GM18508 (cell line): Measurements from ENCODE around the gene HOXA13.

Source experiments
- ATAC-seq: cut with Tn5 transposase; IDR thresholded peaks from one replicate; pipeline ENCODE4 v1.9.1; 2021; ENCODE audit warnings: moderate number of reproducible peaks; ENCODE audit not compliant: insufficient read depth, unreplicated experiment

HOXA13 gene

DNA sequence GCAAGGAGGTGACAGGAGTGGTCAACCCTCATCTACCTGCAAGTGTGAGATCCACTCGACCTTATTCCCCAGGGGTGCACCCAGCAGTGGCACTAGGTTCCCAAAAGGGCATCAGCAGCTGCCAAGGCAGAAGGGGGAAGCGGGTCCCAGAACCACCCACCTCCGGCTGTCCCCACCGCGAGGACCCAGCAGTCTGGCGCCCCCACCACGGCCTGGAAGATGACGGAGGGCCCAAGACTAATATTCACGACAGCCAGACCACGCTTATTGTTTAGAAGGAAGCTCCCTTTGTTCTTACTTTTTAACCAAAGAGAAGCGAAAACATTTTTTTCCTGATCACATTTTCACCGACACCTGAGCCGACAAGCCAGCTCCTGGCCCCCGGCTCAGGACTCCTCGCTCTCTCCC, 39.1 kb upstream of the HOXA13 start:
- no peak for ATAC-seq

DNA sequence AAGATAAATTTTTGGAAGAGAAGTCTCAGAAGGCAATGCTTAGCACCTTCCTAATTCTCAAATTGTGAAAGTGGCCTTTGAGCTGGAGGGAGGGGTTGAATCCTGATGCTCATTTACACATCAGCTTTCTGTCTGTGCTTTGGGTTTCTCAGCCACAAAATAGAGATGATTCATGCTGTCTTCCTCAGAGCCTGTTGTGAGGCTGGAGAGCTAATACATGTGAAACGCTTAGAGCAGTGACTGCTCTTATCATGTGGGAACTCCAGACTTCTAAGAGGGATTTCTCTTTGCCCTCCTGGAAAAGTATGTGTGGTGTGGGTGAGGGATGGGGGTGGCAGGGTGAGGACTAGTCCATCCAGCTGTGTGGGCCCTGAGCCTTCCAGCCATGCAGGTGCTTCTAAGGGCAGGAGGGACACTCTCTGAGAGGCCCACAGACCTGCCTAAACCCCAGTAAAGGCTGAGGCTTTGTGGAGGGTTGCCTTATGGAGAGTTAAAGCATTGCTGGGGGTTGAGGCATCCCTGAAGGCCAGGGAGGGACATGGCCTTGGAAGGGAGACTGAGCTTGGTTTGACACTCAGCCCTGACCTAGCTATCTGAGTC, 37.9 kb upstream of the HOXA13 start:
- no peak for ATAC-seq

DNA sequence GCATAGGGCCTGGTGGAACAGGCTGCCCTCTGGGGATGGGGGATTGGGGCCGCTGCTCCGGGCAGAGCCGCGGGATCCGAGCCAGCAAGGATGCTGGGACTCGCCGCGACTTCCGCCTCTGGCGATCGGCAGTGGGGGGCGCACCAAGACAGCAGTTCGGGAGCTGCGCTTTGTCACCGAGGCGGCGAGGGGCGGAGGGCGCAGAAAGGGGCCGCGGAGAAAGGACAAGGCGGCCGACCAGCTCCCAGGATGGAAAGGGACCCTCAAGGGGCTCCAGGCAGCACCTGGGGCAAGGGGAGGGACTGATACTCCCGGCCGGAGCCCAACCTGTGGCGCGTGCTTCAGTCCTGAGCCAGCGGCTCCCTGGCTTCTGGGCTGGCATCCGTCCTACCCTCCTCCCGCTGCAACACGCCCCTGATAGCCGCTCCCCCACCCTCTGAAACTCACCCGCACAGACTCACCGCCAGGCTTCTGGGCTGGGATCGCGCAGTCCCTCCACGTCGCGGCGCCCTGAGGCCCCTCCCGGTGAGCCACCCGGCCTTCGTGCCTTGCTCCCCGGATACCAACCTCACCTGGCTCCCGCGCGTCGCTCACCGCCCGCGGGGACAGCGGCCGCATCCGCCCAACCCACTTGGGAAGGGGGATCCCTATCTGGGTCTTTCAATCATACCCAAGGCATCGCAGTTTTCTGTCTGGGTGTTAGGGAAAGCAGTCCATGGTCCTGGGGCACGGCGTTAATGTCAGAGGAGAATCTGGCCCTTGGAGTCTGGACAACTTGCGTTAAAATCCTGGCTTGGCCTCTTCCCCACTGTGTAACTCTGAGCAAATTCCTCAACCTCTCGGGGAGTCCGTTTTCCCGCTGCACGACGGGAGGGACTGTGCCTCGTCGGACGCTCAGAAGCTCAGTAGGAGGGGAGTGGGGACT, 35.8 kb upstream of the HOXA13 start:
- ATAC-seq = no peak

- no peak for ATAC-seq
Observed at GRCh38 chr7:27229448-27229847, 29.6 kb upstream of the HOXA13 start.

DNA sequence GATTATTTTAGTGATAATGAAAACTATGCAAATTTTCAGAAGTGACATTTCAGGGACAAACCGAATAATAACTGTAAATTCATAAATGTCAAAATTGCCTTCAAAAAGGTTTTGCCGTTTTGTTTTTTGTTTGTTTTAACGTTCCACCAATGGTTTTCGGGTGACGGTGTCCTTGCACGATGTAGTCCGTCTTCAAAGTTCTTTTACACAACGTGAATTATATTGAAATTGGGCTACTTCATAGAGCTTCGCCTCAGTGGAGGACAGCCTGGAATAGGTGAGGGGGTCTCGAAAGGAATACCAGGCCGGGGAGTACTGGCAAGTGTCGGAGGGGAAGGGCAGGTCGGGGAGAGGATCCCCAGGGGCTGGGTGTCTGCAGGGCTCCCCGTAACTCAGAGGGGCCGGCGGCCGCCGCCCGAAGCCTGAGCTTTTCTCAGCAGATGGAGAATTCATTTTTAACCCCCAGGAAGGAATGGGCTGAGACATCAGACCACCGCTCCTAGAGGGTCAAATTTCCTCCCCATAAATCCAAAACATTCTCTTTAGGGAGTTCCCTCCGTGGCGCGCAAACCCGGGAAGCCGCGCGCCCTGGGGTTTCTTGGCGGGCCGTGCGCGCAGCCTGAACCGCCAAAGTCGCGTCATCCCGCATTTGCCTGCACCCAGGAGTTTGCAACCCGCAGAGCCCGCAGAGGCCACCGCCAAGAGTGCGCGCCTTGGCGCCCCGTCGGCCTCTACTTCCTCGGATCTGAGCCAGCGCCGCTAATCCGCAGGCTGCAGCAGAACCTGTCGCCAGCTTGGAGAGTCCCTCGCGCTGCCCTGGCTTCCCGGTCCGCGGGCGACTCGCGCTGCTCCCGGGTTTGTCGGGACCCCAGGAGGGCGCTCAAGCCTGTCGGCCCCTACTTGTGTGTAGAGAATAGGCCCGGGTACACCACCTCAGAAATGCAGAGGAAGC, 25.4 kb upstream of the HOXA13 start:
- no peak for ATAC-seq

DNA sequence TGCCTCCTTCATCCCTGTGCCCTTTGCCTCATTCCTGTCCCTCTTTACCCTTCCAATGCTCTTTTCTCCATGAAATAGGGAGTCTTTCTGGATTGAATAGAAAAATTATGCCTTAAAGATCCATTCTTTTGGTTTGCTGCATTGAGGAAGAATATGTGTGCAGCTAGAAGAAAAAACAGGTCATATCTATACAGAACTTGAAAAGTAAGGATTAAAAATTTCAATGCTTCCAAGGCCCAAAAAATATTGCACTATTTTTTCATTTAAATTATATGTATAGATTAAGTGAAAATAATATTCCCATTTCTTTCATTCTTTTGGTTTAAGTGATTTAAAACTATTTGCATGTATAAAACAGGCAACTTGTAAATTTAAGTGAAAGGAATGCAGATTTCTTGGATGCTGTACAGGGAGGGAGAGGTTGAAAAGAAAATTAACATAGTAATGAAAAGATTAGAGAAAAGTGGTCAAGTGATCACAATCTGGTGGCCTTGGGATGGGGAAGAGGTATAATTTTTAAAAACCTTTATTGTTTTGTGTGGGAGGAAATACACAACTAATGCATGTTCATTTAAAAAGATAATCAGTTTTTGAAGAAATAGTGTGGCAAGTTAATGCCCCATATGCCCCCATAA, 24.2 kb upstream of the HOXA13 start:
- no peak for ATAC-seq

DNA sequence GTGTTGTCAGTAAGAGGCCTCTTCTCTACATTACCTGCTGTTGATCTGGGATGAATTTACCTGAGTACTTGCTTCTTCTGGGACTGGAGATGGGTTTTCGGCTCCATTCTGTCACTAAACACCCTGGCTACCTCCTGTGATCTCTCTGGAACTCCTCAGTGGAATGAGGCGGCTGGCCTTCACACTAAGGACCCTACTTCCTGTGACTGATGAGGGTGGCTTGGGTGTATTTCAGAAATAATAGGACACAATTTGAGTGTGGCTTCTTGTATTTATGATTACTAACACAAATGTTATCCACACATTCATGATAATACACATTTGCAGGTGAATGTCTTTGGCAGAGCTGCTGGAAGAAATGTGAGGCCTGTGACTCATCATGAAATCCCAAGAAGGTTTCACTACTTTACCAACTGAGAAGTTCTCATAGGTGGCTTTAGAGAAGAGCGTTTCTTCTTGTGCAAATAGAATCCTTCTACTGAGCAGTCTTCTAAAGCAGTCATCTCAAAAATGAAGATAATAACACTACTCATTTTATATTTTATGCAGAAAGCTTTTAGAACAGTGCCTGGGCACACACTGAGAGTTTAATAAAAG, 21.4 kb upstream of the HOXA13 start:
- no peak for ATAC-seq

- no peak for ATAC-seq
Observed at GRCh38 chr7:27220440-27220955, 20.6 kb upstream of the HOXA13 start.

- ATAC-seq = no peak
Observed at GRCh38 chr7:27219821-27220220, 19.9 kb upstream of the HOXA13 start.

GRCh38 chr7:27217951-27218350, 18.1 kb upstream of the HOXA13 start:
- ATAC-seq = no peak

- ATAC-seq = no peak
Observed at GRCh38 chr7:27215356-27215755, 15.5 kb upstream of the HOXA13 start.

DNA sequence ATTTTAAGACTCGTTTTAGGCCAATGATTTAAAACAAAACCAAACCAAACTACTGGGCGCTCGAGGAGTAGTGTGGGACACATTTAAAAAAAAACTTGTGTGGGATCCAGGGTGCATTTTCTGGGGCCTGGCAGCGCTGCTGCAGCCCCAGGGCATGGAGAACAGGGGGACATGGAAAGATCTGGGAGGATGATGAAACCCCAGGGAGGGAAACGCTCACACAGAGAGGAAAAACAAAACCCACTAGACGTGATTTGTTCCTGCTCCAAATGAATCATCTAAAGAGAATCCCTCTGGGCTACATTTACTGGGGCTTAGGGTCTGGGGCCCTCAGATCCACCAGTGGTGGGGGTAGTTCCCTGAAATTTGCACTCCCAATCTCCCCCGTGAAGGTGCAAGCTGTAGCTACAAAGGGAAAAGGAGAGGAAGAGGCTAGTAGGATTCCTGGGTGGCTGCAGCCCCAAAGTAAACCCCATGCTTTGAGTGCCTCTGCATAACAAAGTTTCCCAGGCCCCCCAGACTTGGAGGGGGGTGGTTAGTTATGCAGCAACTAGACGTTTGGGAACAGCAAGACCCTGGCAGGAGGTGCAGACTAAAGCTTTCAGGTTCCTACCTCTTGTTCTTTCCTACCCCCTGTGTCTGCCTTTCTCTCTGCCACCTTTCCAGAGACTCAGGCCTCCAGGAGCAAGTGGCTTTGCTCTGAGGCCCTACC, 14.5 kb upstream of the HOXA13 start:
- ATAC-seq = no peak

DNA sequence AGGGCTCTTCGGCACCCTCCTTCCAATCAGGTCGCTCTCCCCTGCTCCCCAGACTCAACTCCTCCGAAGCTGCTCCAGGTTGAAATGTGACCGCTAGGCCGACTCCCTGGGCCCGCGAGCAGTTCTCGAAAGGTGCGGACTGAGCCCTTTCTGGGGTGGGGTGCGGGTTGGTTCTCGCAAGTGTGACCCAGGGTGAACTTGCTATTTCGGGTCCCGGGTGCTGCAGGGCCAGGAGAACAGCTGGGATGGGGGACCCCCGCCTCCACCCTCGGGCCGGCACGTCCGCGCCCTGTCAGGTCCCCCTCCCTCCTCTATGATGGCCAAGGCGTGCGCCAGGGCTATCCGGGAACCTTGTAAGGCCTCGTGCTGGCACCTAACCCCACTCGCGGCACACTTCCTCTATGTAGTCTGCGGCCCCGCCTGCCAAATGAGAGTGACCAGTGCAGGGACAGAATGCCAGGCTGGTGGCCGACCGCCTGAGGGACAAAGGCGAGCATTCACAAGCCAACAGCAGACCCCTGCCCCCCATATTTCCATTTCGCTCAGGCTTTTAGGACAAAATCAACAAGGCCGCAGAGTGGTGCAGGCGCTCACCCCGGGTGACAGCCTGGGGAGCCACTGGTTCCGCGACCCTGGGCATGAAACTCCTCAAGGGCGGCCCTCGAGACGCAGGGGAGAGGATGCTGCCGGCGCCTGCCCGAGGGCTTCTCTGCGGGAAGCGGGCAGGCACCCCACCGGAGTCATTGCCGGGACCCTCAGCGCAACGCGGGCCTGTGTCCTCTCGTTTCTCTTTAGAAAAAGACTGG, 13.7 kb upstream of the HOXA13 start:
- ATAC-seq = no peak

GRCh38 chr7:27212497-27213432, 12.9 kb upstream of the HOXA13 start:
- ATAC-seq = no peak

DNA sequence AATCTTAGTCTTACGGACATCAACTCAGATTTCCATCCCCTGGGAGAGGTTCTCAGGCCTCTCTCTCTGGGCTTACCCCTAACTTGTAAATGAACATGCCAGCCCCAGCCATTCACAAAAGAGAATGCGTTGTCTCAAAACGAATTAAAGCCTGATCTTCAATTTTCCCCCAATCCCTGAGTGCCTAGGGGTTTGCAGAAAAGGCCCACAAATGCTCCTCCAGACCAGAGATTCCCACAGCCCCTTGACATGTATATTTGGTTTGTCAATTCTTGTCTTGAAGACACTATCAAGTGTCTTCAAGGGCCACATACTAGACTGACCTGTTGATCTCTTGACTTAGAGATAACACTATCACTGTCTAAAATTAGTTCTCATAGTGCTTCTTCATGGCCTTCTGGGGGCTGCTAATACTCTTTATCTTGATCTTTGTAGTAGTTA, 11.9 kb upstream of the HOXA13 start:
- ATAC-seq = no peak

- ATAC-seq = no peak
Observed at GRCh38 chr7:27211084-27211446, 11.2 kb upstream of the HOXA13 start.

DNA sequence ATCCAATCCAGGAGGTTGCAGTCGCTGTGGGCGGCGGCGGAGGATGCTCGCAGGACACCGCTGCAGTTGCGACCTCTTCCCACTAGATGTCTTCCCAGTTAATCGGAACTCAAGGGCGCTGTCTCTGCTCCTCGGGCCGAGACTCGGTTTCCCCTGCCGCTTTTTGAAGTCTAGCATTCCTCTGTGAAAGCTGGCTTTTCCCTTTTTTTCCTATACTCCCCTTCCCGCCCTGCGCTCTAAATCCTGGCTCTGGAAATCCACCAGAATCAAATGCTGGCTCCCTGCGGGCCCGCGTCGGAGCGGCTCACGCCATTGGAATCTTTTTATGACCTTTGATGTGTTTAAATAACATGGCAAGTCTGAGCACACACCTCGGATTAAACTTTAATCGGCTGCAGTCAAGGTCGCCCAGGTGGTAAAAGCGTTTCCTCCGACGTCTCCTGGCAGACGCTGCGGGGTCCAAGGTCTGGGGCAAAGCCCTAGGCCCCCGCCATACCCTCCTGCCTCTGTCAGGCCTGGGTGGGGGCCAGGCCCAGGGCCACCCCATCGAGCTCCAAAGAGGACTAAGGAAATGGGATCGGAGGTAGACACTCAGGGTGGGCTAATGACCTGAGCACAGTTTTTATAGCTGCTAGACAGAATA, 10.7 kb upstream of the HOXA13 start:
- no peak for ATAC-seq
